ENCODE data around the gene PPP1R3G. TPM values are rescaled to one million over a fixed set of nuclear protein-coding genes. Genes with fewer than 3 reads are reported as not detected.

Gene PPP1R3G
- total RNA-seq, 1 experiment from 2014 or later: not detected

DNA sequence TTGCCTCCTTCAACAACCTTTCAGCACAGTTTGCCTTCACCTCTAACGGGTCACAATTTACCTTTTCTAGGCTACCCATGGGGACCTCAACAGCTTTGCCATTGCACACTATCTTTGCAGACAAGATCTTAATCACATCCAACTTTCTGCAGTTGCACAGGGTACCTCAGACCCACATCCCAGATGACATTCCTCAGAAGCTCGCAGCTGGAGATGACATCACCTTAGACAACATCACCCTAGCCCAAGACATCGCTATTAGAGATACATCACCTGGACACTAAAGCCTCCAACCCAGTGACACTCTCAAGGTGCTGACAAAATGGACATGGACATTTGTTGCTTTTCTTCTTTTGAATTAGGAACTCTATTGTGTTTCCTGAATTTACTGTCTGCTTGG, 42.7 kb upstream of the PPP1R3G start:
- Mint-ChIP-seq H3K36me3 (ENCODE audit: insufficient read depth in 1 of 3, low read depth in 3 of 3) (no peaks in the 10 kb centered on the region), H3K9me3 (0 out of 5 replicates have a peak, but pooled peaks cover 0 to 2% of the 10 kb centered on the region in 2 experiments), H3K27me3 (ENCODE audit: low read depth) (no peaks in the 10 kb centered on the region; the same call in none of the 2 replicates), H3K4me1 (peaks cover 0 to 5% of the 10 kb centered on the region in 2 experiments; a peak in 2 of 4 replicates), H3K4me3 (no peak overlapping the region), H3K27ac (no peak overlapping the region; a peak in 1 of 7 replicates)
- Histone ChIP-seq H3K9me3 (ENCODE audit: control insufficient read depth, low read depth, low read length) (no peaks in the 10 kb centered on the region), H4K5ac (ENCODE audit: insufficient read length, low read depth, low read length) (no peak overlapping the region), H3K79me1 (ENCODE audit: insufficient read depth, low read depth, low read length, poor library complexity, severe bottlenecking) (no peaks in the 10 kb centered on the region), H3K27ac (ENCODE audit: insufficient read length, low read depth, low read length) (no peak overlapping the region), H3K27me3 (ENCODE audit: insufficient read depth, low read length) (no peaks in the 10 kb centered on the region), H2AK5ac (ENCODE audit: insufficient read length, low read length) (no peak overlapping the region), H3K79me2 (ENCODE audit: insufficient read depth, low read length) (no peaks in the 10 kb centered on the region), H2BK12ac (ENCODE audit: insufficient read length, low read depth, low read length) (no peak overlapping the region), H3T11ph (ENCODE audit: low read length) (no peak overlapping the region), H3K4me1 (ENCODE audit: insufficient read depth, low read length) (no peaks in the 10 kb centered on the region), H4K20me1 (ENCODE audit: control insufficient read depth, insufficient read depth, insufficient read length) (no peaks in the 10 kb centered on the region), H3K4ac (ENCODE audit: low read depth, low read length) (no peak overlapping the region), H3K18ac (ENCODE audit: insufficient read length, low read depth, low read length) (no peak overlapping the region), H3K23ac (ENCODE audit: insufficient read length, low read depth, low read length) (no peak overlapping the region), H2BK15ac (ENCODE audit: low read depth, low read length) (no peak overlapping the region), H3K14ac (ENCODE audit: insufficient read depth, low read length) (no peak overlapping the region), H3K23me2 (ENCODE audit: insufficient read length, low read depth, low read length, poor library complexity, severe bottlenecking) (no peaks in the 10 kb centered on the region), H2BK120ac (ENCODE audit: low read depth, low read length, poor library complexity, severe bottlenecking) (no peak overlapping the region), H3K56ac (ENCODE audit: insufficient read length, low read depth, low read length) (no peak overlapping the region), H2AFZ (ENCODE audit: low read length) (no peak overlapping the region), H3K4me2 (ENCODE audit: insufficient read depth, insufficient read length, low read length) (no peak overlapping the region), H3K9ac (ENCODE audit: extremely low read depth, insufficient read length, low read length) (no peak overlapping the region), H4K91ac (ENCODE audit: insufficient read length, low read depth, low read length) (no peak overlapping the region), H4K8ac (replicated peaks; ENCODE audit: insufficient read length, low read depth, low read length) (no peak overlapping the region), H2BK20ac (ENCODE audit: low read depth, low read length, poor library complexity, severe bottlenecking) (no peak overlapping the region), H2BK5ac (ENCODE audit: insufficient read length, low read length) (no peak overlapping the region)
- no peak for DNase-seq
- no CpG with 5 or more reads among the region's 3 CpGs for WGBS (ENCODE audit: extremely low coverage, insufficient read length, low lambda C conversion rate)
- TF ChIP-seq, protein P1, sequence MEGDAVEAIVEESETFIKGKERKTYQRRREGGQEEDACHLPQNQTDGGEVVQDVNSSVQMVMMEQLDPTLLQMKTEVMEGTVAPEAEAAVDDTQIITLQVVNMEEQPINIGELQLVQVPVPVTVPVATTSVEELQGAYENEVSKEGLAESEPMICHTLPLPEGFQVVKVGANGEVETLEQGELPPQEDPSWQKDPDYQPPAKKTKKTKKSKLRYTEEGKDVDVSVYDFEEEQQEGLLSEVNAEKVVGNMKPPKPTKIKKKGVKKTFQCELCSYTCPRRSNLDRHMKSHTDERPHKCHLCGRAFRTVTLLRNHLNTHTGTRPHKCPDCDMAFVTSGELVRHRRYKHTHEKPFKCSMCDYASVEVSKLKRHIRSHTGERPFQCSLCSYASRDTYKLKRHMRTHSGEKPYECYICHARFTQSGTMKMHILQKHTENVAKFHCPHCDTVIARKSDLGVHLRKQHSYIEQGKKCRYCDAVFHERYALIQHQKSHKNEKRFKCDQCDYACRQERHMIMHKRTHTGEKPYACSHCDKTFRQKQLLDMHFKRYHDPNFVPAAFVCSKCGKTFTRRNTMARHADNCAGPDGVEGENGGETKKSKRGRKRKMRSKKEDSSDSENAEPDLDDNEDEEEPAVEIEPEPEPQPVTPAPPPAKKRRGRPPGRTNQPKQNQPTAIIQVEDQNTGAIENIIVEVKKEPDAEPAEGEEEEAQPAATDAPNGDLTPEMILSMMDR (conservative IDR thresholded peaks at IDR 0.05): no peak
